Measurements from ENCODE around the gene INTS4. TPM values are rescaled to one million over a fixed set of nuclear protein-coding genes. Genes with fewer than 3 reads are reported as not detected.
"Not testable (repeated sequence)": the region's sequence is repeated elsewhere in the genome, so short reads cannot be mapped to it uniquely, and the experiment has no call there.

The INTS4 gene
- total and polyA plus RNA-seq, 8 donors, result 31.1 to 63.9 (median 51.9) TPM

DNA sequence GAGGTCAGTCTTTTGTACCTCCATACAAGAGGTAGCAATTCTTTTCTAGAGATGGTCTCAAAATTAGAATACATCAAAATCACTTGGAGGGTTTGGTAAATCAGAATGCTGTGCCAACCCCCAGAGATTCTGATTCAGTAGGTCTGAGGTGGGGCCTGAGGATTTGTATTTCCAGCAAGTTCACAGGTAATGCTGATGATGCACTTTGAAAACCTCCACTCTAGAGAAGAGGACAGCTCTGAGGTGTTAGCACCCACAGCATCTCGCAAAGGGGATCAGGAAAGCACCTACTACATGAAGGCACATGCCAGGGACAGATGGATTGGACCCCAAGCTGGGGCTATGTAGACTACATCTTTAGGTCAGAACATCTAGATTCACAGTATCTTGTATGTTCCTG, 21.4 kb upstream of the INTS4 start:
- DNase-seq (no peak), ATAC-seq (no peak)
- no peak overlapping the region for H3K27ac ChIP-seq
- H3K36me3 ChIP-seq, result peaks cover 0 to 14% of the 10 kb centered on the region in 2 donors
- H3K4me1 ChIP-seq, result no peaks in the 10 kb centered on the region
- H3K4me3 ChIP-seq, result no peak overlapping the region
- TF ChIP-seq, protein P1, sequence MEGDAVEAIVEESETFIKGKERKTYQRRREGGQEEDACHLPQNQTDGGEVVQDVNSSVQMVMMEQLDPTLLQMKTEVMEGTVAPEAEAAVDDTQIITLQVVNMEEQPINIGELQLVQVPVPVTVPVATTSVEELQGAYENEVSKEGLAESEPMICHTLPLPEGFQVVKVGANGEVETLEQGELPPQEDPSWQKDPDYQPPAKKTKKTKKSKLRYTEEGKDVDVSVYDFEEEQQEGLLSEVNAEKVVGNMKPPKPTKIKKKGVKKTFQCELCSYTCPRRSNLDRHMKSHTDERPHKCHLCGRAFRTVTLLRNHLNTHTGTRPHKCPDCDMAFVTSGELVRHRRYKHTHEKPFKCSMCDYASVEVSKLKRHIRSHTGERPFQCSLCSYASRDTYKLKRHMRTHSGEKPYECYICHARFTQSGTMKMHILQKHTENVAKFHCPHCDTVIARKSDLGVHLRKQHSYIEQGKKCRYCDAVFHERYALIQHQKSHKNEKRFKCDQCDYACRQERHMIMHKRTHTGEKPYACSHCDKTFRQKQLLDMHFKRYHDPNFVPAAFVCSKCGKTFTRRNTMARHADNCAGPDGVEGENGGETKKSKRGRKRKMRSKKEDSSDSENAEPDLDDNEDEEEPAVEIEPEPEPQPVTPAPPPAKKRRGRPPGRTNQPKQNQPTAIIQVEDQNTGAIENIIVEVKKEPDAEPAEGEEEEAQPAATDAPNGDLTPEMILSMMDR (IDR thresholded peaks at IDR 0.05), result no peak
- no peaks in the 10 kb centered on the region for H3K9me3 ChIP-seq
- no peaks in the 10 kb centered on the region for H3K27me3 ChIP-seq
- intact Hi-C loops (cut with DNase I), result no loop called here

DNA sequence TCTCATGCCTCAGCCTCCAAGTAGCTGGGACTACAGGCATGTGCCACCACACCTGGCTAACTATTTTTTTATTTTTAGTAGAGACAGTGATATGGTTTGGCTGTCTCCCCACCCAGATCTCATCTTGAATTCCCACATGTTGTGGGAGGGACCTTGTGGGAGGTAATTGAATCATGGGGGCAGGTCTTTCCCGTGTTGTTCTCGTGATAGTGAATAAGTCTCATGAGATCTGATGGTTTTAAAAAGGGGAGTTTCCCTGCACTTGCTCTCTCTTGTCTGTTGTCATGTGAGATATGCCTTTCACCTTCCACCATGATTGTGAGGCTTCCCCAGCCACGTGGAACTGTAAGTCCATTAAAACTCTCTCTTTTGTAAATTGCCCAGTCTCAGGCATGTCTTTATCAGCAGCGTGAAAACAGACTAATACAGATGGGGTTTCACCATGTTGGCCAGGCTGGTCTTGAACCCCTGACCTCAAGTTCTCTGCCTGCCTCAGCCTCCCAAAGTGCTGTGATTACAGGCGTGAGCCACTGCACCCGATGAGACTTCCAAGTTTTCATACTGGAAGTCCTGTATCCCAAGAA, 20.6 kb upstream of the INTS4 start:
- intact Hi-C loops (cut with DNase I); ATAC-seq; H3K9me3 ChIP-seq; DNase-seq; H3K4me1 ChIP-seq; H3K27me3 ChIP-seq; H3K4me3 ChIP-seq; H3K27ac ChIP-seq: not testable (repeated sequence)
- peaks cover 0 to 14% of the 10 kb centered on the region in 2 donors for H3K36me3 ChIP-seq

GRCh38 chr11:78011301-78011700, 16.8 kb upstream of the INTS4 start:
- no peak for ATAC-seq
- Histone ChIP-seq H3K27me3 (no peaks in the 10 kb centered on the region), H3K4me3 (no peak overlapping the region), H3K4me1 (no peaks in the 10 kb centered on the region), H3K36me3 (peaks cover 0 to 6% of the 10 kb centered on the region in 2 donors), H3K27ac (no peak overlapping the region), H3K9me3 (no peaks in the 10 kb centered on the region)
- no peak for DNase-seq
- TF ChIP-seq, protein P1 (IDR thresholded peaks at IDR 0.05), result no peak
- intact Hi-C loops (cut with DNase I), result no loop called here

DNA sequence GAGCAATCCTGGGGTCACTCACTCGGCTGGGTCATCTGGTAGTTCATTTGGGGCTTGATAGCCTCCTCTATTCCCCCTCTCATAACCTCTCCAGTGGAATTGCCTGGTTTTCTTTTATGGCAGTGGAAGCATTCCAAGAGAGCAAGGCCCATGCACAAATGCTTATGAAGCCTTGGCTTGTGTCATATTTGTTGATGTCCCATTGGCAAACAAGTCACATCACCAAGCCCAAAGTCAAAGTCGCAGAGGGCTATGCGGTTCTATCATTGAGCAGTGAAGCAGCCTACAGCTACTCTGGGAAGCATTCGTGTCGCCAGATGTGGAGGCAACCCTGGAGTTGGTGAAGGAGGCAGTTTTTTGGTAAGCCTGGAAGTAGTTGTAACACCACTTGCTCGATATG, 16.3 kb upstream of the INTS4 start:
- Histone ChIP-seq H3K9me3 (no peaks in the 10 kb centered on the region), H3K4me3 (no peak overlapping the region), H3K27me3 (no peaks in the 10 kb centered on the region), H3K36me3 (peaks cover 0 to 4% of the 10 kb centered on the region in 2 donors), H3K4me1 (no peaks in the 10 kb centered on the region), H3K27ac (no peak overlapping the region)
- intact Hi-C loops (cut with DNase I), result no loop called here
- DNase-seq, result no peak
- no peak for ATAC-seq
- TF ChIP-seq, protein P1 (IDR thresholded peaks at IDR 0.05), result no peak

DNA sequence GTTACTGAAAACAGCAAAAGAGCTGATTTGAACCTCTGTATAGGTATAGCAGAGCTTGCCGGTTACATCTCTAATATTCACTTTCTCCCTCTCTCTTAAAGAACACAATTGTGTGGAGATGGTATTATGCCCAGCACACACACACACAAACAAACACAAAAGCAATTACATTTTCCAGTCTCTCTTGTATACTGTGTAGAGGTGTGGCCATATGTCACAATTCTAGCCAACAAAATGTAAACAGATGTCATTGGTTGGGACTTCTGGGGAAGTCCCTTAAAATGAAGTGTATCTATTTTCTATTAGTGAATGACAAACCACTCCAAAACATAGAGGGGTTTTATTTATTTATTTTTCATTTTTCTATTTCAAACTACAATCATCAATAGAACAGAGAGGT, 15.8 kb upstream of the INTS4 start:
- TF ChIP-seq, protein P1 (IDR thresholded peaks at IDR 0.05), result no peak
- ATAC-seq, result no peak
- Histone ChIP-seq H3K36me3 (no peaks in the 10 kb centered on the region), H3K27ac (no peak overlapping the region), H3K9me3 (no peaks in the 10 kb centered on the region), H3K27me3 (no peaks in the 10 kb centered on the region), H3K4me1 (no peaks in the 10 kb centered on the region), H3K4me3 (no peak overlapping the region)
- intact Hi-C loops (cut with DNase I), result no loop called here
- DNase-seq, result no peak

DNA sequence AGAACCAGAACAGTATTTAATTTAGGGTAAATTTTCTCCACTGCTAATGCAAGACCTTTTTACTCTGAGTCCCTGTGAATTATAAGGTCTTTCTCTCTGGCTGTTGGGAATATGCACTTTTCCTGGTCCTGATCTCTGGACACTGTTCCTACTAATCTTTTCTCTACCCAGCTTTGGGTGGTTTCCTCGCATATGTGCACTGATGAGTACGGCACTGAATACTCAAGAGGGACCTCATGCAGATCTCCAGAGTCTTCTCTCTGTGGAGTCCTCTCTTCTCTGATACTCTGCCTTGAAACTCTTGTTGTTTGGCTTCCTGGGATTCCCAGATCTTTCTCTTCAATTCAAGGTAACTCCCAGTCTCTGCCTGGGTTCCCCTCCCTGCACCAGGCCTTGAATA, 14.6 kb upstream of the INTS4 start:
- no peak for DNase-seq
- H3K27ac ChIP-seq, result no peak overlapping the region
- intact Hi-C loops (cut with DNase I), result no loop called here
- TF ChIP-seq, protein P1 (IDR thresholded peaks at IDR 0.05), result no peak
- H3K4me1 ChIP-seq, result no peaks in the 10 kb centered on the region
- H3K9me3 ChIP-seq, result no peaks in the 10 kb centered on the region
- ATAC-seq, result no peak
- no peaks in the 10 kb centered on the region for H3K27me3 ChIP-seq
- H3K4me3 ChIP-seq, result no peak overlapping the region
- no peaks in the 10 kb centered on the region for H3K36me3 ChIP-seq
